ENCODE results near the gene FGF10.

FGF10 gene

DNA sequence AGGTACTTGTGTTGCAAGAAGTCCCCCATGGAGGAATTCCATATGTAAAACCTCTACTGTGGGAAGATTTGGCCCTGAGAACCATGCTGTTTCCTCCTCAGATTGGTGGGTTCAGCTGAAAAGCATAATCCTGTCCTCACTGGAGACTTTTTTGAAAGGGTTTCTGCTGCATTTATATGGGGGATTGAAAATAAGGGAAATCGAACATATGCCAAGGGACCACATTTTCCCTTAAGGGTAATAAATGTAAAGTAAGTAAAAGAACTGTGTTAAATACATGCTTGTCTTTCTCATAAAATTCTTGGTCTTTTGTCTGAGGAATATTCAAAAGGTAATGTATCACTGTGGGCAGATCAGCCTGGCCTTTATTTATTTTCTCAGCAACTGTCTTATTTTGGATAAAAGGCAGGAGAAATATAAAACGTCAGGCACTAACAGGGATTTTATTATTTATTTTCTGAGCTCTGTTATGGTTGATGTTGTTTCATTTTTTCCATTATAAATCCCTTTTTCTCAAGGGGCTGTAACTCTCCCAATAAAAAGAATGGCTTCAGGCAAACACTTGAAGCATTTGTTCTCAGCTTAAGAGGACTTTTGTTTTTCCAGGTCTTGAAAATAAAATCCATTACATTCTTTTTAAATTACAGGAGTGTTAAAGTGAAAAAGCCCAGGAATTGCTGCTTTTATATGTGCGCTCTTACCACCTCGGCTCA, 131.4 kb downstream of the FGF10 start:
- Mint-ChIP-seq H3K27me3 (no peaks in the 10 kb centered on the region), H3K27ac (no peak overlapping the region), H3K9me3 (peaks cover 5% of the 10 kb centered on the region), H3K36me3 (no peaks in the 10 kb centered on the region), H3K4me3 (no peak overlapping the region), H3K4me1 (no peaks in the 10 kb centered on the region)
- DNase-seq = no peak
- CTCF ChIA-PET = no interaction called here

GRCh38 chr5:44257221-44257620, 132.0 kb downstream of the FGF10 start:
- Mint-ChIP-seq H3K4me3 (no peak overlapping the region), H3K36me3 (no peaks in the 10 kb centered on the region), H3K27ac (no peak overlapping the region), H3K4me1 (no peaks in the 10 kb centered on the region), H3K9me3 (peaks cover 4% of the 10 kb centered on the region), H3K27me3 (no peaks in the 10 kb centered on the region)
- no peak for DNase-seq
- CTCF ChIA-PET = no interaction called here

Measured in activated naive CD4-positive, alpha-beta T cell treated with anti-CD3 and anti-CD28 coated beads, Interleukin-2, amount 10 ng/mL, durations not matched to agents 7 days and 5 days (primary cell).